ENCODE results near the gene HMGN1. TPM values are rescaled to one million over a fixed set of nuclear protein-coding genes. Genes with fewer than 3 reads are reported as not detected.

The HMGN1 gene
- total and polyA plus RNA-seq, 2 experiments from 2014 or later: 282 to 371 TPM

DNA sequence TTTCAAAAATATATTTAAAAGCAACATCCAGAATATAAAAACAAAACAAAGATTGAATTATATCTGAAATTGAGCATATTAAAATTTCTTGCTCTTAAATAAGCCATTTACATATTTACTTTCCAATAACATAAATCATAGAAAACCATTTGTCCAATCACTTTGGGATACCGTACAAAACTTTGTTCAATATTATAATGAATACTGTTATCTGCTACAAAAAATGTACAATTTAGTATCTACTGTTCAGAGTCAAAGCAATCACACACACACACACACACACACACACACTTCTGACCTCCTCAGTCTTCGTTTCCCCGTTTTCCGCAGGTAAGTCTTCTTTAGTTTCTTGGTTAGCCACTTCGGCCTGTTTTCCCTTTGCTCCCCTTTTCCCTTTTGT is 4.0 kb downstream of the HMGN1 start:
- TF ChIP-seq EZH2phosphoT487 (IDR thresholded peaks at IDR 0.05; ENCODE audit: low read depth, severe bottlenecking, unreplicated experiment): no peak
- no peak for TF ChIP-seq EZH2 (IDR thresholded peaks at IDR 0.05; ENCODE audit: borderline replicate concordance)
- TF ChIP-seq CTCF (IDR thresholded peaks at IDR 0.05; ENCODE audit: poor library complexity): no peak

GRCh38 chr21:39341249-39341923 is 7.5 kb downstream of the HMGN1 start:
- DNase-seq (ENCODE audit: low spot score): no peak
- 97% methylated on average over 6 of the region's 6 CpGs for WGBS (ENCODE audit: low lambda C conversion rate, missing lambda C conversion rate)
- Histone ChIP-seq H3K4me1 (ENCODE audit: insufficient read depth) (peaks cover 12% of the 10 kb centered on the region), H3K27ac (no peak overlapping the region), H4K20me1 (ENCODE audit: insufficient read depth, poor library complexity, severe bottlenecking) (peaks cover 22% of the 10 kb centered on the region), H3K79me2 (peaks cover 28% of the 10 kb centered on the region), H3K4me3 (no peak overlapping the region), H2AFZ (no peak overlapping the region), H3K27me3 (no peaks in the 10 kb centered on the region), H3K9me2 (replicated peaks; ENCODE audit: insufficient read depth) (no peaks in the 10 kb centered on the region), H3K4me2 (no peak overlapping the region), H3K36me3 (replicated peaks; ENCODE audit: insufficient read depth, low read depth) (peaks cover 6% of the 10 kb centered on the region), H3K9me3 (ENCODE audit: low read depth) (no peaks in the 10 kb centered on the region)
- no peak for TF ChIP-seq EZH2 (IDR thresholded peaks at IDR 0.05; ENCODE audit: borderline replicate concordance)
- TF ChIP-seq EZH2phosphoT487 (IDR thresholded peaks at IDR 0.05; ENCODE audit: low read depth, severe bottlenecking, unreplicated experiment): no peak
- TF ChIP-seq CTCF (IDR thresholded peaks at IDR 0.05; ENCODE audit: poor library complexity): no peak

More for the DNA sequence above, 4.0 kb downstream of the HMGN1 start:
- H3K4me3 ChIP-seq: no peak overlapping the region
- WGBS (ENCODE audit: low lambda C conversion rate, missing lambda C conversion rate): 84% methylated on average over 5 of the region's 5 CpGs
- peaks cover 6% of the 10 kb centered on the region for H3K36me3 ChIP-seq (replicated peaks; ENCODE audit: insufficient read depth, low read depth)
- peaks cover 17% of the 10 kb centered on the region for H3K4me1 ChIP-seq (ENCODE audit: insufficient read depth)
- H3K27me3 ChIP-seq: no peaks in the 10 kb centered on the region
- no peak overlapping the region for H3K27ac ChIP-seq
- peak overlapping the region; percentile 87 for H3K4me2 ChIP-seq
- H3K79me2 ChIP-seq: peaks cover 48% of the 10 kb centered on the region
- peaks cover 40% of the 10 kb centered on the region for H4K20me1 ChIP-seq (ENCODE audit: insufficient read depth, poor library complexity, severe bottlenecking)
- H3K9me3 ChIP-seq (ENCODE audit: low read depth): no peaks in the 10 kb centered on the region
- no peak for DNase-seq (ENCODE audit: low spot score)
- H2AFZ ChIP-seq: no peak overlapping the region
- H3K9me2 ChIP-seq (replicated peaks; ENCODE audit: insufficient read depth): no peaks in the 10 kb centered on the region

DNA sequence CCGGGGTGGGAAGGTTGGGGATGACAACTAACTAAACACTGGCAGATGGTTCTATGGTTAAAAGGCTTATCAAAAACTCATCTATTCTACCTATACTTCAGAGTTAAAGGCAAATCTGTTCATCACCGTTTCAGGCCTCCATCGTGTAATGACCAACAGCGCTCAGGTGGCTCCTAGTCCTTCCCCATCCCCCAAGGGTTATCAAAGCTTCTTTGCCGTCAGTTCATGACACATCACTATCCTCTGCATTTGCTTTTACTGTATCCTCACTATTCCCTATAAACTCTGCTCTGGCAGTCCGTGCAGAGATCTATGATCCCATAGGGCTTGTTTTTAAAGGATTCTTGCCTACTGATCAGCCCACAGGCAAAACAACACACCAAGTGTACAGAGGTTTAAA is 8.2 kb downstream of the HMGN1 start:
- WGBS (ENCODE audit: low lambda C conversion rate, missing lambda C conversion rate): 87% methylated on average over 6 of the region's 6 CpGs
- TF ChIP-seq EZH2 (IDR thresholded peaks at IDR 0.05; ENCODE audit: borderline replicate concordance): no peak
- TF ChIP-seq CTCF (IDR thresholded peaks at IDR 0.05; ENCODE audit: poor library complexity): no peak
- no peak for TF ChIP-seq EZH2phosphoT487 (IDR thresholded peaks at IDR 0.05; ENCODE audit: low read depth, severe bottlenecking, unreplicated experiment)
- Histone ChIP-seq H3K27ac (no peak overlapping the region), H3K79me2 (peaks cover 21% of the 10 kb centered on the region), H3K4me2 (no peak overlapping the region), H3K36me3 (replicated peaks; ENCODE audit: insufficient read depth, low read depth) (peaks cover 6% of the 10 kb centered on the region), H4K20me1 (ENCODE audit: insufficient read depth, poor library complexity, severe bottlenecking) (peaks cover 15% of the 10 kb centered on the region), H3K9me2 (replicated peaks; ENCODE audit: insufficient read depth) (no peaks in the 10 kb centered on the region), H3K27me3 (no peaks in the 10 kb centered on the region), H2AFZ (no peak overlapping the region), H3K9me3 (ENCODE audit: low read depth) (no peaks in the 10 kb centered on the region), H3K4me1 (ENCODE audit: insufficient read depth) (peaks cover 6% of the 10 kb centered on the region), H3K4me3 (no peak overlapping the region)
- DNase-seq (ENCODE audit: low spot score): no peak
